CD4-positive, alpha-beta T cell treated with Interleukin-2 at 100 ng/mL for 4 hours (primary cell): ENCODE data around the gene TMEM80.

ENCODE experiments used
- DNase-seq: peaks from one replicate; pipeline ENCODE4 v3.0.0-alpha.2; 2020; ENCODE audit warnings: low spot score

TMEM80 gene

DNA sequence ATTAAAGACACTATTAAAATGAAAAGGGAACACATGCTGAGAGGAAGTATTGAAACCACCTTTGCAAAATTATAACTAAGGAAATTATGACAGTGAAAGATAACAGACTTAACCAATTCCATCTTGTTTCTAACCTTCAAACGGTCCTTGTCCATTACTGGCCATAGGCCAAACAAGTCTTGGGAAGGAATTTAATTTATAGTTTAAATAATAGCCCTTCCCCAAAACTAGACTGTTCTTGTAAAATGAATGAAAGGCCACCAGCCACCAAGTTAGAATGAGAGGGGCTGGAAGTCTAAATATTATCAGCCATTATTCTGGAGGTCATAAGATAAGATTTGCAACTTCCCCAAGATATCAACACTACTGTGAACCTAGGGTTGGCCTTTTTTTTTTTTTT lies 49.8 kb downstream of the TMEM80 start:
- no peak for DNase-seq

DNA sequence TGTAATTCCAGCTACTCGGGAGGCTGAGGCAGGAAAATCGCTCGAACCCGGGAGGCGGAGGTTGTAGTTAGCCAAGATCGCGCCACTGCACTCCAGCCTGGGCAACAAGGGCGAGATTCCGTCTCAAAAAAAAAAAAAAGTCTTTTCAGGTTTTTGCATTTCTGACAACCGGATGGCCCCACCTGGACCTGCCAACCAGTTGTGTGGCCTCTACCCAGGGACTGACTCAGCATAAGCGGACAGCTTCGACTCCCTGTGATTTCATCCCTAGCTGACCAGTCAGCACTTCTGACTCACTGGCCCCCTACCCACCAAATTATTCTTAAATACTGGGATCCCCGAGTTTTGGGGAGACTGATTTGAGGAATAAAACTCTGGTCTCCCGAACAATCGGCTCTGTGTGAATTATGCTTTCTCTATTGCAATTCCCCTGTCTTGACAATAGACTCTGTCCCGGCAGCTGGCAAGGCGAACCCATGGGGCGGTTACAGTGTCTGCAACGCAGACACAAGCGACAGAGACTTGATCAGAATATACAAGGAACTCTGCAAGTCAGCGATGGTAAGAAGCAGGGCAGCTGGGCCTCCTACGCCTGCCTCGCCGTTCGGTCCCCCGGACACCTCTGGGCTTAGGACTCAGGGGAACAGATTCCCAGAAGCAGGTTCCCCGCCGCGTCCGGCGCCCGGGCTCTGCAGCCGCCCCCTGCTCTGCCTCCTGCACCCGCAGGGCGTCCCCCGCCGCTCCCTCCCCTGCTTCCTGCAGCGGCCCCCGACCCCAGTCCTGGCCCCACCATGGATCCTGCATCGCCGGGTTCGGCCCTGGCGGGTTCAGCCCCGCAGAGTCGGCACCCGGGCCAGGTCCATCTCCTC lies 50.9 kb downstream of the TMEM80 start:
- DNase-seq = peak; percentile 26

DNA sequence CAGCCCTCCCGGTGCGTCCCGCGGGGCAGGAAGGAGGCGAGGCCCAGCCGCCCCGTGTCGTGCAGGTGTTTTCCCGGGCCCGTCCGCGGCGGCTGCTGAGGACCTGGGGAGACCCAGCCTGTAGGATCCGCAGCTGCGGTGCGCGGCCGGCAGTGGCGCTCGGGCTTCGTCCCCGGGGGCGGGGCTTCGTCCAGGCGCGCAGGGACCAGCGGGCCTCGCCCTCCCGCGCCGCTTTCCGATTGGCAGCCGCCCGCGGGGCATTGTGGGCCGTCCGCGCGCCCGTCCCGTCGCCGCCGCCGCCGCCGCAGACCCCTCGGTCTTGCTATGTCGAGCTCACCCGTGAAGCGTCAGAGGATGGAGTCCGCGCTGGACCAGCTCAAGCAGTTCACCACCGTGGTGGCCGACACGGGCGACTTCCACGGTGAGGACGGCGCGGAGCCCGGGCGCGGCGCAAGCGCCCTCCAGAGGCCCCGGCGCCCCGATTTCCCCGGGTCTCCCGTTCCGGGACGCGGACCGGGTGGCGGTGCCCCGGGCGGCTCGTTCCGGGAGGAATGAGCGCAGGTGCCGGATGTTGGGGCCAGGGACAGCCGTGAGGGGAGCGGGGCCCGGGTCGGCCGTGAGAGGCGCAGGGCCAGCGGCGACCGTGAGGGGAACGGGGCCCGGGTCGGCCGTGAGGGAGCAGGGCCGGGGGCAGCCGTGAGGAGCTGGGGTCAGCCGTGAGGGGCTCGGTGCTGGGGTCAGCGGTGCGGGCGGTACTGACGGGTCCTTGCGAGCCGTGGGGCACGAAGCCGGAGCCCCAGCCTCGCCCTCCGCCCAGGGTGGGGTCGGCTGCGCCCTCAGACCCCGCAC lies 51.8 kb downstream of the TMEM80 start, which contains the start of gene TALDO1:
TALDO1 (plus strand) TSS at position 307 of the 849 bp plus-strand sequence; CDS start at position 325, 18 bp downstream.
- DNase-seq = peak; percentile 82

DNA sequence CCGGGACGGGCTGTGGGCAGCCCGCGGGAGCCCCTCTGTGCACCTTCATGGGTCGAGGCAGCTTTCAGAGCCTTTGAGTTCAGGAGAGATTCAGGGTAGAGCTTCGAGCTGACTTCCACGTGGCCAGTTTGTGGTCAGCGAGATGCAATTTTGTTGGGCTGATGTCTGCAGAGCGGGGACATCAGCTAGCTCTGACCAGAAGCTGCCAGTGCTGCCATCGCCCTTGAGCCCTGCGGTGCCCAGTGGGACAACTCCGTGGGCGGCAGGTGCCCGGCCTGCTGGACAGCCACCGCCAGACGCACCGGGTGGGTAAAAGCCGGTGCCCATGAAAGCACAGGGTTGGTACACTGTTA lies 52.4 kb downstream of the TMEM80 start:
- no peak for DNase-seq

DNA sequence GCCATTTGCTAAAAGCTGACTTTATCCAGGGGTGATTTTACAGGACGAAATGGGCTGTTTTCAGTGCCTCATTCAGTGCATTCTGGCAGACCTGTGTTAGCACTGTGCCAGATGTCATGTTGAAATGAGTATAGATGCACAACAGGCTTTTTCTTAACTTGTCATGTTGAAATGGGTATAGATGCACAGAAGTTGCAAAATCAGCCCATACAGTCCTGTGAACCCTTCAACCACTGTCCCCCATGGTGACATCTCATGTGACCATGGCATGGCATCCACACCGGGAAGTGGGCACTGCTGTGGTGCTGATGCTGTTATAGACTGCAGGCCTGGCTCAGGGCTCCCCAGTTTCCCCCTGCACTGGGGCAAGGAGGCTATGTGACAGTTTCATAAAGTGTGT lies 54.1 kb downstream of the TMEM80 start:
- DNase-seq = no peak
